GM12878 (cell line): ENCODE measurements around the gene ATP13A4. TPM values are rescaled to one million over a fixed set of nuclear protein-coding genes. Genes with fewer than 3 reads are reported as not detected.

Source experiments
- ATAC-seq: fragments of 200-7000 bp; cut with Tn5 transposase; 3 replicates; pipeline ENCODE4 v1.9.1; 2020; ENCODE audit warnings: mild to moderate bottlenecking, moderate library complexity
- BruUV-seq: library from RNA; stranded (reverse); fragments of 400-500 nt; replicated peaks from 2 replicates; lab custom pipeline; 2021; lab: Mats Ljungman, UMichigan
- CTCF ChIA-PET: fragments of 300-600 bp; sonication (Branson Sonifier 250); formaldehyde crosslinking; extraction: SDS; loops from one replicate; lab custom pipeline; 2021; ENCODE audit warnings: inconsistent platforms; lab: Yijun Ruan, JAX
- POLR2A ChIA-PET: fragments of 350-600 bp; formaldehyde crosslinking; extraction: SDS; loops from one replicate; lab custom pipeline; 2021; ENCODE audit warnings: inconsistent platforms; lab: Charles Lee
- RAD21 ChIA-PET: fragments of 300-600 bp; sonication (Branson Sonifier 250); formaldehyde crosslinking; loops from one replicate; lab custom pipeline; 2023; ENCODE audit warnings: antibody characterized with exemption; ENCODE audit not compliant: unreplicated experiment; lab: Charles Lee
- SMC1A ChIA-PET: fragments of 300-600 bp; sonication (Branson Sonifier 250); formaldehyde crosslinking; loops from one replicate; lab custom pipeline; 2023; ENCODE audit not compliant: unreplicated experiment, uncharacterized antibody; lab: Charles Lee
- DNase-seq: peaks from one replicate; pipeline ENCODE4 v3.0.0-alpha.2; 2011; ENCODE audit warnings: low read depth, low spot score
- FAIRE-seq: peaks from 3 replicates; lab custom pipeline; 2011; peaks lifted over from hg19 to GRCh38; lab: Jason Lieb, UNC
- H2AFZ ChIP-seq: 2 replicates; pipeline ENCODE4 v1.6.0; 2011; ENCODE audit warnings: low read depth, low read length, control low read depth; ENCODE audit not compliant: control insufficient read depth
- H3K27ac ChIP-seq: 2 replicates; pipeline ENCODE4 v1.5.1; 2011; ENCODE audit warnings: control low read depth; ENCODE audit not compliant: control insufficient read depth, insufficient read depth
- H3K27me3 ChIP-seq, 2 experiments: replicated peaks in 1 of 2; 2 replicates each; pipeline versions ENCODE4 v1.6.0 to v1.6.1; 2011; ENCODE audit warnings: low read length in 1 of 2; ENCODE audit not compliant: control insufficient read depth in 2 of 2, insufficient read depth in 2 of 2
- H3K36me3 ChIP-seq, 2 experiments: 2 replicates each; pipeline ENCODE4 v1.5.1; 2011; ENCODE audit warnings: low read length in 1 of 2; ENCODE audit not compliant: control insufficient read depth in 2 of 2, insufficient read depth in 2 of 2
- H3K4me1 ChIP-seq: 2 replicates; pipeline ENCODE4 v1.6.1; 2011; ENCODE audit warnings: mild to moderate bottlenecking, low read length, moderate library complexity, mixed read lengths; ENCODE audit not compliant: control insufficient read depth, insufficient read depth
- H3K4me2 ChIP-seq: 2 replicates; pipeline ENCODE4 v1.6.0; 2011; ENCODE audit warnings: control low read depth; ENCODE audit not compliant: control insufficient read depth, insufficient read depth
- H3K4me3 ChIP-seq: fragments of 200-600 bp; sonication (generic); 2 replicates; pipeline ENCODE4 v1.5.1; 2016
- H3K79me2 ChIP-seq: 2 replicates; pipeline ENCODE4 v1.6.0; 2011; ENCODE audit warnings: low read length; ENCODE audit not compliant: control insufficient read depth, insufficient read depth
- H3K9ac ChIP-seq: 2 replicates; pipeline ENCODE4 v1.8.0; 2011; ENCODE audit warnings: low read length, control low read depth, mixed read lengths; ENCODE audit not compliant: control insufficient read depth, insufficient read depth
- H3K9me3 ChIP-seq: replicated peaks from 3 replicates; pipeline ENCODE4 v1.5.1; 2011; ENCODE audit warnings: mild to moderate bottlenecking, low read length; ENCODE audit not compliant: control insufficient read depth, insufficient read depth
- H4K20me1 ChIP-seq: 2 replicates; pipeline ENCODE4 v1.6.0; 2011; ENCODE audit not compliant: control insufficient read depth, insufficient read depth
- CBFB ChIP-seq: IDR thresholded peaks from 2 replicates; pipeline ENCODE4 v1.6.1; 2016; ENCODE audit warnings: antibody characterized with exemption, low read depth
- CHD4 ChIP-seq: fragments of 200-600 bp; sonication (generic); IDR thresholded peaks from 2 replicates; pipeline ENCODE4 v1.6.1; 2016; ENCODE audit warnings: mild to moderate bottlenecking
- CREB1 ChIP-seq: IDR thresholded peaks from 2 replicates; pipeline ENCODE4 v1.6.1; 2012; ENCODE audit warnings: low read depth, mild to moderate bottlenecking, inconsistent platforms
- KDM1A ChIP-seq: fragments of 200-600 bp; sonication (generic); IDR thresholded peaks from 2 replicates; pipeline ENCODE4 v1.6.1; 2016; ENCODE audit warnings: borderline replicate concordance
- KLF5 ChIP-seq: fragments of 450-650 bp; IDR thresholded peaks from 2 replicates; pipeline ENCODE4 v1.6.1; 2014; ENCODE audit warnings: mild to moderate bottlenecking; ENCODE audit not compliant: partially characterized antibody
- MTA2 ChIP-seq: fragments of 450-650 bp; IDR thresholded peaks from 2 replicates; pipeline ENCODE4 v1.6.1; 2016; ENCODE audit warnings: low read depth, mild to moderate bottlenecking, moderate library complexity
- MTA3 ChIP-seq: IDR thresholded peaks from 2 replicates; pipeline ENCODE4 v1.6.1; 2012; ENCODE audit warnings: low read length, inconsistent platforms, borderline replicate concordance
- MYC ChIP-seq: IDR thresholded peaks from 2 replicates; pipeline ENCODE4 v1.6.1; 2011; ENCODE audit warnings: mild to moderate bottlenecking, low read length, moderate library complexity, inconsistent platforms; ENCODE audit not compliant: insufficient read depth, insufficient replicate concordance, insufficient read length, severe bottlenecking
- POLR2AphosphoS5 ChIP-seq: IDR thresholded peaks from 2 replicates; pipeline ENCODE4 v1.6.1; 2011; ENCODE audit warnings: mild to moderate bottlenecking, low read length, inconsistent platforms
- RELA ChIP-seq: fragments of 450-650 bp; IDR thresholded peaks from 2 replicates; pipeline ENCODE4 v1.8.0; 2014; ENCODE audit warnings: borderline replicate concordance; ENCODE audit not compliant: partially characterized antibody
- SMARCA5 ChIP-seq: fragments of 450-650 bp; IDR thresholded peaks from 2 replicates; pipeline ENCODE4 v1.6.1; 2017; ENCODE audit warnings: mild to moderate bottlenecking
- SRF ChIP-seq, 2 experiments: IDR thresholded peaks; 2 replicates each; pipeline ENCODE4 v1.6.1; 2011; ENCODE audit warnings: low read depth in 2 of 2, low read length in 2 of 2, mild to moderate bottlenecking in 1 of 2, moderate library complexity in 1 of 2
- TCF7 ChIP-seq: IDR thresholded peaks from 2 replicates; pipeline ENCODE4 v1.6.1; 2014; ENCODE audit warnings: antibody characterized with exemption, borderline replicate concordance
- ZBTB33 ChIP-seq: fragments of 450-650 bp; IDR thresholded peaks from 2 replicates; pipeline ENCODE4 v1.6.1; 2017; ENCODE audit warnings: mild to moderate bottlenecking
- WGBS: methylation state at CpG from one replicate; pipeline ENCODE4 v1.1.6; 2016; ENCODE audit warnings: low lambda C conversion rate; ENCODE audit not compliant: insufficient replicate concordance, insufficient coverage; ENCODE audit errors: missing lambda C conversion rate; 5-methylcytosine and 5-hydroxymethylcytosine counted together
- in situ Hi-C: fragments of 300-500 bp; cut with MboI; formaldehyde crosslinking; loops from 9 replicates; pipeline ENCODE4 v1.14.3; 2018; ENCODE audit warnings: mixed read lengths
- intact Hi-C: fragments of 100-400 bp; cut with micrococcal nuclease; formaldehyde crosslinking; loops from one replicate; pipeline ENCODE4 v1.14.2; 2022; ENCODE audit not compliant: unreplicated experiment
- polyA plus RNA-seq, 11 experiments: library from polyadenylated mRNA; depleted of rRNA in 4 of 11; unstranded in 6 of 11; stranded (reverse) in 5 of 11; fragments of >200 nt; fragmentation: Nextera tagmentation in 4 of 11; fragmentation: Illumina TruSeq in 1 of 11; extraction: Ambion mirVana in 4 of 11; extraction: Trizol in 1 of 11; gene quantifications; 1 replicate in 1 of 11; 2 replicates in 10 of 11; pipeline versions ENCODE4 v1.2.1 to v1.2.3, GENCODE V29; 2011 to 2016; ENCODE audit warnings: inconsistent platforms in 2 of 11, missing spikeins in 2 of 11, low read depth in 1 of 11
- total RNA-seq, 4 experiments: library from RNA; depleted of rRNA in 3 of 4; stranded (reverse); fragments of >200 nt in 3 of 4; fragmentation: Illumina TruSeq in 1 of 4; extraction: Trizol in 1 of 4; gene quantifications; 2 replicates each; pipeline versions ENCODE4 v1.2.1 to v1.2.3, GENCODE V29; 2013 to 2021
- TF ChIP-seq, protein P1 (sequence below): IDR thresholded peaks from 2 replicates; pipeline ENCODE4 v1.6.1; 2012; ENCODE audit warnings: low read depth, low read length, improper control_type of control experiment

The ATP13A4 gene
- total and polyA plus RNA-seq, 10 of the 15 experiments (the other 5 are each of a cell fraction or from before 2014, with no cell fraction given) = 0.29 to 1.7 (median 1.0) TPM; not detected in 1

DNA sequence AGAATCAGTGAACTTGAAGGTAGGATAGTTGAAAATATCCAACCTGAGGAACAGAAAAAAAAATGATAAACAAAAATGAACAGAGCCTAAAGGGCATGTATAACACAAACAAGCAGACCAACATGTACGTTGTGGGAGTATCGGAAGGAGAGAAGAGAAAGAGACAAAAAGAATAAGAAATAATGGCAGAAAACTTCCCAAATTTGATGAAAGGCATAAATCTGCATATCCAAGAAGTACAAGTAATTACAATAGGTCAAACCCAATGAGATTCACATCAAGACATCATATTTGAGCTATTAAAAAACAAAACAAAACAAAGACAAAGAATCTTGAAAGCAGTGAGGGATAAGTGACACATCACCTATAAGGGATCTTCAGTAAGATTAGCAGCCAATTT is 138.1 kb downstream of the ATP13A4 start:
- no peak overlapping the region for H3K27ac ChIP-seq
- ChIA-PET SMC1A (no interaction called here), POLR2A (no interaction called here), CTCF (no interaction called here), RAD21 (no interaction called here)
- in situ Hi-C loops (no loop called here), intact Hi-C loops (no loop called here)
- H2AFZ ChIP-seq = no peak overlapping the region
- FAIRE-seq (no peak), DNase-seq (no peak), ATAC-seq (no peak)
- no peak overlapping the region for H3K9ac ChIP-seq
- H3K4me1 ChIP-seq = no peaks in the 10 kb centered on the region
- no peaks in the 10 kb centered on the region for H3K36me3 ChIP-seq
- 43% methylated on average over 2 of the region's 2 CpGs for WGBS
- BruUV-seq = no TSS peak
- no peaks in the 10 kb centered on the region for H4K20me1 ChIP-seq
- no peaks in the 10 kb centered on the region for H3K79me2 ChIP-seq
- H3K4me3 ChIP-seq = no peak overlapping the region
- H3K4me2 ChIP-seq = no peak overlapping the region
- H3K9me3 ChIP-seq = no peaks in the 10 kb centered on the region
- no peaks in the 10 kb centered on the region for H3K27me3 ChIP-seq
- TF ChIP-seq KDM1A (no peak), CBFB (no peak), KLF5 (no peak)
- TF ChIP-seq, all 136 proteins: peak for 0

- no peak for TF ChIP-seq RELA
- TF ChIP-seq SMARCA5 = no peak
- TF ChIP-seq SRF (IDR thresholded peaks at IDR 0.05; ENCODE audit: low read depth in 2 of 2, low read length in 2 of 2) = no peak
- no peak for TF ChIP-seq CHD4
- no peak for TF ChIP-seq MTA2
- TF ChIP-seq, protein P1, sequence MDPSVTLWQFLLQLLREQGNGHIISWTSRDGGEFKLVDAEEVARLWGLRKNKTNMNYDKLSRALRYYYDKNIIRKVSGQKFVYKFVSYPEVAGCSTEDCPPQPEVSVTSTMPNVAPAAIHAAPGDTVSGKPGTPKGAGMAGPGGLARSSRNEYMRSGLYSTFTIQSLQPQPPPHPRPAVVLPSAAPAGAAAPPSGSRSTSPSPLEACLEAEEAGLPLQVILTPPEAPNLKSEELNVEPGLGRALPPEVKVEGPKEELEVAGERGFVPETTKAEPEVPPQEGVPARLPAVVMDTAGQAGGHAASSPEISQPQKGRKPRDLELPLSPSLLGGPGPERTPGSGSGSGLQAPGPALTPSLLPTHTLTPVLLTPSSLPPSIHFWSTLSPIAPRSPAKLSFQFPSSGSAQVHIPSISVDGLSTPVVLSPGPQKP = no peak
- no peak for TF ChIP-seq MTA3
- TF ChIP-seq ZBTB33 = no peak
- no peak for TF ChIP-seq TCF7
- no peak for TF ChIP-seq POLR2AphosphoS5
- TF ChIP-seq CREB1 = no peak
- TF ChIP-seq MYC = no peak
- in situ Hi-C loops = no loop called here
Measured at GRCh38 chr3:193407688-193408087, 147.0 kb downstream of the ATP13A4 start.

More at GRCh38 chr3:193407688-193408087, 147.0 kb downstream of the ATP13A4 start:
- SMC1A ChIA-PET = no interaction called here
- no peak overlapping the region for H3K9ac ChIP-seq
- H3K79me2 ChIP-seq = no peaks in the 10 kb centered on the region
- no peaks in the 10 kb centered on the region for H4K20me1 ChIP-seq
- POLR2A ChIA-PET = no interaction called here
- H3K36me3 ChIP-seq = no peaks in the 10 kb centered on the region
- no peaks in the 10 kb centered on the region for H3K27me3 ChIP-seq
- DNase-seq (no peak), FAIRE-seq (no peak), ATAC-seq (no peak)
- H3K4me1 ChIP-seq = no peaks in the 10 kb centered on the region
- RAD21 ChIA-PET = no interaction called here
- CTCF ChIA-PET = no interaction called here
- H3K4me3 ChIP-seq = no peak overlapping the region
- no peak overlapping the region for H3K4me2 ChIP-seq
- no peak overlapping the region for H2AFZ ChIP-seq
- no peaks in the 10 kb centered on the region for H3K9me3 ChIP-seq
- 0% methylated on average over 1 of the region's 1 CpG for WGBS
- intact Hi-C loops = no loop called here
- no TSS peak for BruUV-seq
- no peak overlapping the region for H3K27ac ChIP-seq
